ENCODE data around the gene DIP2B.

DIP2B gene

GRCh38 chr12:50665170-50665569, 160.4 kb downstream of the DIP2B start:
- H3K4me3 ChIP-seq (ENCODE audit: low read depth in 1 of 2, low read length in 1 of 2): no peak overlapping the region
- peaks cover 6 to 8% of the 10 kb centered on the region in 2 experiments for H3K4me1 ChIP-seq (ENCODE audit: control insufficient read depth in 1 of 2, insufficient read depth in 1 of 2, low read depth in 1 of 2, low read length in 1 of 2)
- H3K36me3 ChIP-seq: peaks cover 24% of the 10 kb centered on the region
- TF ChIP-seq, protein P1, sequence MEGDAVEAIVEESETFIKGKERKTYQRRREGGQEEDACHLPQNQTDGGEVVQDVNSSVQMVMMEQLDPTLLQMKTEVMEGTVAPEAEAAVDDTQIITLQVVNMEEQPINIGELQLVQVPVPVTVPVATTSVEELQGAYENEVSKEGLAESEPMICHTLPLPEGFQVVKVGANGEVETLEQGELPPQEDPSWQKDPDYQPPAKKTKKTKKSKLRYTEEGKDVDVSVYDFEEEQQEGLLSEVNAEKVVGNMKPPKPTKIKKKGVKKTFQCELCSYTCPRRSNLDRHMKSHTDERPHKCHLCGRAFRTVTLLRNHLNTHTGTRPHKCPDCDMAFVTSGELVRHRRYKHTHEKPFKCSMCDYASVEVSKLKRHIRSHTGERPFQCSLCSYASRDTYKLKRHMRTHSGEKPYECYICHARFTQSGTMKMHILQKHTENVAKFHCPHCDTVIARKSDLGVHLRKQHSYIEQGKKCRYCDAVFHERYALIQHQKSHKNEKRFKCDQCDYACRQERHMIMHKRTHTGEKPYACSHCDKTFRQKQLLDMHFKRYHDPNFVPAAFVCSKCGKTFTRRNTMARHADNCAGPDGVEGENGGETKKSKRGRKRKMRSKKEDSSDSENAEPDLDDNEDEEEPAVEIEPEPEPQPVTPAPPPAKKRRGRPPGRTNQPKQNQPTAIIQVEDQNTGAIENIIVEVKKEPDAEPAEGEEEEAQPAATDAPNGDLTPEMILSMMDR (IDR thresholded peaks at IDR 0.05): no peak
- H3K27me3 ChIP-seq: no peaks in the 10 kb centered on the region
- H3K27ac ChIP-seq: no peak overlapping the region
- H3K9me3 ChIP-seq: no peaks in the 10 kb centered on the region

GRCh38 chr12:50665609-50666008, 160.8 kb downstream of the DIP2B start:
- Histone ChIP-seq H3K27ac (no peak overlapping the region), H3K4me3 (ENCODE audit: low read depth in 1 of 2, low read length in 1 of 2) (no peak overlapping the region), H3K27me3 (no peaks in the 10 kb centered on the region), H3K4me1 (ENCODE audit: control insufficient read depth in 1 of 2, insufficient read depth in 1 of 2, low read depth in 1 of 2, low read length in 1 of 2) (peaks cover 6 to 8% of the 10 kb centered on the region in 2 experiments), H3K9me3 (no peaks in the 10 kb centered on the region), H3K36me3 (peaks cover 24% of the 10 kb centered on the region)
- TF ChIP-seq, protein P1 (IDR thresholded peaks at IDR 0.05): no peak

GRCh38 chr12:50666023-50666422, 161.2 kb downstream of the DIP2B start:
- Histone ChIP-seq H3K4me3 (ENCODE audit: low read depth in 1 of 2, low read length in 1 of 2) (no peak overlapping the region), H3K4me1 (ENCODE audit: control insufficient read depth in 1 of 2, insufficient read depth in 1 of 2, low read depth in 1 of 2, low read length in 1 of 2) (peaks cover 6 to 8% of the 10 kb centered on the region in 2 experiments), H3K27me3 (no peaks in the 10 kb centered on the region), H3K27ac (no peak overlapping the region), H3K9me3 (no peaks in the 10 kb centered on the region), H3K36me3 (peaks cover 23% of the 10 kb centered on the region)
- TF ChIP-seq, protein P1 (IDR thresholded peaks at IDR 0.05): no peak

DNA sequence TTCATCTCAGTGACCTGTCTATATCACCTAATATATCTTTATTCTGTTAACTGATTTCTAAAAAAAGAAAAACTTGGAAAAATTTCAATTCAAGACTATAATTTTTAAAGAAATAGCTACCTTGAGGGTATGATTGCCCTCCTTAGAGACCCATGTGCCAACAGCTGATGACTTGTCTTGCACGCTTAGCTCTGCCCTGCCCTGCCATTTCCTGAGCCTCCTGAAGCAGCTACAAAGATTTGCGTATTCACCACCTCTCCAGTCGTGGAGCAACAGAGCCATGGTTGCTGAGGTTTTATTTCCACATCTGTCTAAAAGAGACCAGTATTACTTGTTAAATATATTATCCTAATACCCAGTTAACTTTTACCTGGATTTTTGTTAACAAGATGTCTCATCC, 167.4 kb downstream of the DIP2B start:
- Histone ChIP-seq H3K27ac (no peak overlapping the region), H3K4me3 (ENCODE audit: low read depth in 1 of 2, low read length in 1 of 2) (no peak overlapping the region), H3K36me3 (peaks cover 60% of the 10 kb centered on the region), H3K27me3 (no peaks in the 10 kb centered on the region), H3K9me3 (no peaks in the 10 kb centered on the region), H3K4me1 (ENCODE audit: control insufficient read depth in 1 of 2, insufficient read depth in 1 of 2, low read depth in 1 of 2, low read length in 1 of 2) (no peaks in the 10 kb centered on the region)
- TF ChIP-seq, protein P1 (IDR thresholded peaks at IDR 0.05): no peak

- no peak overlapping the region for H3K27ac ChIP-seq
- no peaks in the 10 kb centered on the region for H3K9me3 ChIP-seq
- peaks cover 84% of the 10 kb centered on the region for H3K36me3 ChIP-seq
- H3K4me3 ChIP-seq (ENCODE audit: low read depth in 1 of 2, low read length in 1 of 2): no peak overlapping the region
- TF ChIP-seq, protein P1 (IDR thresholded peaks at IDR 0.05): no peak
- H3K27me3 ChIP-seq: no peaks in the 10 kb centered on the region
- H3K4me1 ChIP-seq (ENCODE audit: control insufficient read depth in 1 of 2, insufficient read depth in 1 of 2, low read depth in 1 of 2, low read length in 1 of 2): no peaks in the 10 kb centered on the region
These were observed 172.0 kb downstream of the DIP2B start for GRCh38 chr12:50676756-50677155.

DNA sequence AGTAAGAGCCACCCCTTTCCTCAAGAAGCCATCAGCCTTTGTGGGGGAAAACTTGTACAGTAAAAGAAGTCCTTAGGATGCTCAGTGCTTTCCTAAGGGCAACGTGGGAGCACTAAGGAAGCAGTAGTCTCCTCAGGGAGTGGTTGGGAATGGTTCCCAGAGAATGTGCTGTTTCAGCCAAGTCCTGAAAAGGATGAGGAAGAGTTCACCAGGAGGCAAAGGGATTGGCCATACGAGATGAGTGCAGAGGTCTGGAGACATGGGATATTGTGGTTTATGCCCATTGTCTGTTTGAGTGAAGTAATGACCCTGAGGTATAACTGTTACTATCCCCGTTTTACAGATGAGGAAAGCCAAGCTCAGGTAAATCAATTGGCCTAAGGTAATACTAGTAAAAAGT, 173.1 kb downstream of the DIP2B start:
- peaks cover 86% of the 10 kb centered on the region for H3K36me3 ChIP-seq
- no peak overlapping the region for H3K4me3 ChIP-seq (ENCODE audit: low read depth in 1 of 2, low read length in 1 of 2)
- no peaks in the 10 kb centered on the region for H3K4me1 ChIP-seq (ENCODE audit: control insufficient read depth in 1 of 2, insufficient read depth in 1 of 2, low read depth in 1 of 2, low read length in 1 of 2)
- H3K27ac ChIP-seq: no peak overlapping the region
- no peaks in the 10 kb centered on the region for H3K9me3 ChIP-seq
- no peaks in the 10 kb centered on the region for H3K27me3 ChIP-seq
- TF ChIP-seq, protein P1 (IDR thresholded peaks at IDR 0.05): no peak

Measured in neutrophil (primary cell).